Measurements from ENCODE around the gene PTGFRN.

DNA sequence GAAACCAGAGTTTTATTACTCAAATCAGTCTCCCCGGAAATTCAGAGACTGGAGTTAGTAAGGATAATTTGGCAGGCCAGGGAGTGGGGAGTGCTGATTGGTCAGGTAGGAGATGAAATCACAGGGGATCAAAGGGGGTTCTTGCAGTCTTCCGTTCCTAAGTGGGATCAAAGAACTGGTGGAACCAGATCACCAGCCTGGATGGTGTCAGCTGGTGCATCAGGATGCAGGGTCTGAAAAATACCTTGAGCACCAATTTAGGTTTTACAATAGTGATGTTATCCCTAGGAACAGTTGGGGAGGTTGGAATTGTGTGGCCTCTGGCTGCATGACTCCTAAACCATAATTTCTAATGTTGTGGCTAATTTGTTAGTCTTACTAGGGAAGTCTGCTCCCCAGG lies 90.4 kb downstream of the PTGFRN start:
- no peak for TF ChIP-seq CSDC2 (CRISPR knock-in tag; IDR thresholded peaks at IDR 0.05)
- TF ChIP-seq ARNTL (CRISPR knock-in tag; IDR thresholded peaks at IDR 0.05; ENCODE audit: borderline replicate concordance, low read depth), result no peak
- no peak for TF ChIP-seq TCF4 (CRISPR knock-in tag; IDR thresholded peaks at IDR 0.05; ENCODE audit: borderline replicate concordance)
- no peak for TF ChIP-seq BACH2 (CRISPR knock-in tag; IDR thresholded peaks at IDR 0.05; ENCODE audit: borderline replicate concordance)
- TF ChIP-seq ZC3H10 (CRISPR knock-in tag; IDR thresholded peaks at IDR 0.05), result no peak
- no peak for TF ChIP-seq ZFP30 (CRISPR knock-in tag; IDR thresholded peaks at IDR 0.05)
